GM12874 (cell line): Measurements from ENCODE around the gene ITPRIPL1.
A peak's percentile ranks its signal among the peaks of the same experiment; 100 is the strongest.

Experiments
- TF ChIP-seq, protein P1 (sequence below): IDR thresholded peaks from 2 replicates; pipeline ENCODE4 v1.5.1; 2011; ENCODE audit warnings: low read depth, mild to moderate bottlenecking, control low read depth, low read length, moderate library complexity; ENCODE audit not compliant: insufficient read depth

ITPRIPL1 gene

DNA sequence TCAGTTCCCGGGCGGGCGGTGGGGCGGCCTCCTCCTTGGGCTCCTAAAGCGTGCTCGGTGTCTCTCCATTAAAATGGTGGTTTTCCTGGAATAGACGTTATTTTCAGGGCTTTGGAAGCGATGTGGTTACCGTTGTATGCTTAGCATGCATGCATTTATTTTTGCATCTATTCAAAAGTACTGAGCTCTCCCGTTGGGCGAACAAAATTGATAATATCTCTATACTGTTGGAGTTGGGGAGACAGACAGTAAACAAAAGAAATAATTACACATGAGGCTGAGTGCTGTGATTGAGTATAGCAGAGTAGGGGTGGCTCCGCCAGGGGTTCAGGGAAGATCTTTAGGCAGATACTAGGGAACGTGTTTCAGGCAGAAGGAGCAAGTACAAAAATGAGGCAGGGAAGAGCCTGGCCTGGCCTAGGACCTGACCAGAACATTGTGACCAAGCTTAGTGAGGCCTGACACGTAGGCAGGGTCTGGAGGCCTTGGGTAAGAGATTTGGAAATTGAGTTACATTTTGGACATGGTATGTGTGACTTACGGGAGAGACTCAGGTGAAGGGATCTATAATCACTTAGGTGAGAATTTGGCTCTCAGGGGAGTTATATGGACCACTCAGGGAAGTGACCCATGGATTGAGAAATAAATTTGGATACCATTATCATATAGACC, 11.1 kb downstream of the ITPRIPL1 start:
- TF ChIP-seq, protein P1, sequence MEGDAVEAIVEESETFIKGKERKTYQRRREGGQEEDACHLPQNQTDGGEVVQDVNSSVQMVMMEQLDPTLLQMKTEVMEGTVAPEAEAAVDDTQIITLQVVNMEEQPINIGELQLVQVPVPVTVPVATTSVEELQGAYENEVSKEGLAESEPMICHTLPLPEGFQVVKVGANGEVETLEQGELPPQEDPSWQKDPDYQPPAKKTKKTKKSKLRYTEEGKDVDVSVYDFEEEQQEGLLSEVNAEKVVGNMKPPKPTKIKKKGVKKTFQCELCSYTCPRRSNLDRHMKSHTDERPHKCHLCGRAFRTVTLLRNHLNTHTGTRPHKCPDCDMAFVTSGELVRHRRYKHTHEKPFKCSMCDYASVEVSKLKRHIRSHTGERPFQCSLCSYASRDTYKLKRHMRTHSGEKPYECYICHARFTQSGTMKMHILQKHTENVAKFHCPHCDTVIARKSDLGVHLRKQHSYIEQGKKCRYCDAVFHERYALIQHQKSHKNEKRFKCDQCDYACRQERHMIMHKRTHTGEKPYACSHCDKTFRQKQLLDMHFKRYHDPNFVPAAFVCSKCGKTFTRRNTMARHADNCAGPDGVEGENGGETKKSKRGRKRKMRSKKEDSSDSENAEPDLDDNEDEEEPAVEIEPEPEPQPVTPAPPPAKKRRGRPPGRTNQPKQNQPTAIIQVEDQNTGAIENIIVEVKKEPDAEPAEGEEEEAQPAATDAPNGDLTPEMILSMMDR: no peak

DNA sequence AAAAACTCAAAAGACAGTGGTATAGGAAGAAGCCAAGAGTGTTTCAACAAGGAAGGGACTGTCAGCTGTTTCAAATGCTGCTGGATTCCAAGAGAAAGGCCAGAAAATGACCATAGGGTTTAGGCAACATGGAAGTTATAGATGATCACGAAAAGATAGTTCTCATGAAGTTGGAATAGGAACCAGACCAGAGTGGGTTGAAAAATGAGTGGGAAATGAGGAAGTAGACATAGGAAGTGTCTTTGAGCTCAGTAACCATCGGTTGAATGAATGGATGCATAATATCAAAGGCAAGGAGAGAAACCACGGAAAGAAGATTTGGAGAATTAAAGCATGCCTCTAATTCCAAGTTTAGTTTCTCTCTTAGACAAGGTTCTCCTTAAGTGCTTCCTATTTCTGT, 11.8 kb downstream of the ITPRIPL1 start:
- TF ChIP-seq, protein P1: no peak

DNA sequence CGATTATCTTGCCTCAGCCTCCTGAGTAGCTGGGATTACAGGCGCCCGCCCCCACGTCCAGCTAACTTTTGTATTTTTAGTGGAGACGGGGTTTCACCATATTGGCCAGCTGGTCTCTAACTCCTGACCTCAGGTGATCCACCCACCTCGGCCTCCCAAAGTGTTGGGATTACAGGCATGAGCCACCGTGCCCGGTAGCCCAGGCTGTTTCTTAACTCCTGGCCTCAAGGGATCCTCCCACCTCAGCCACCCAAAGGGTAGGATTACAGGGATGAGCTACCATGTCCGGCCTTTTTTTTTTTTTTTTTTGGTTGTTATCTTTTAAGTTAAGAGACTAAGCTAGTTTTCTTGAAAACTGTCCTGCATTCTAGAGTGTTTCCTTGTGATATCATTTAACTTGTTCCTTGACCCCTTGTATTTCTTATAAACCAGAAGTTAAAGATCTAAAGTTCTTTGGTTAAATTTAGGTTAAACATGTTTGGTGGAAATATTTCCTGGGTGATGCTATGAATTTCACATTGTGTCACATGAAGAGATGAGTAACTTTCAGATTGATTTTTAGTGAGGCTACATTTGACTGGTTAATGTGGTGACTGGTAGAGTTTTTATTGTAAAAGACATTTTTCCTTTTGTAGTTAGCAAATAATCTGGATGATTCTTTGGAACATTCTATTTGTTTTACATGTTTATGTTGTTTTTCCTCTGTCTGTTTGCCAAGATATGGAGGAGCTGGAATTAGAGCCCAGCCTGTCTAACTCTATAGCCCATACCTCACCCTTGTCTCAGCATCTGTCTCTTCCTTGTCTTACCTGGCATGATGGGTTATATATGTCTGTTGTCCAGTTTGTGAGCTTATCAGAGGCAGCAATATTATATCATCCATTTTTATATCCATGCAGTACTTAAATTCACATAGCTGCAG, 15.6 kb downstream of the ITPRIPL1 start:
- TF ChIP-seq, protein P1: no peak

DNA sequence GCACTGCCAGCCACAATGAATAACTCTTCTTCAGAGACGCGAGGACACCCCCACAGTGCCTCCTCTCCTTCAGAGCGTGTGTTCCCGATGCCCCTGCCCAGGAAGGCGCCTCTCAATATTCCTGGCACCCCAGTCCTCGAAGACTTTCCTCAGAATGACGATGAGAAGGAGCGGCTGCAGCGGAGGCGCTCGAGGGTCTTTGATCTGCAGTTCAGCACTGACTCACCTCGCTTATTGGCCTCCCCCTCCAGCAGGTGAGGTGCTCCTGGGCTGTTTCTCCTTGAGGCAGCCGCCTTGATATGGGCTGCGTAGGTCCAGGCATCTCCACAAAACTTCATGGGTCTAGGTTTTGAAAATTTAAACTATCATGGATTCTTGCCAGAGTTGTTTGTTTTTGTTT, 16.5 kb downstream of the ITPRIPL1 start:
- TF ChIP-seq, protein P1: no peak

- TF ChIP-seq, protein P1: no peak
These were observed 17.0 kb downstream of the ITPRIPL1 start for GRCh38 chr2:96342085-96342484.

DNA sequence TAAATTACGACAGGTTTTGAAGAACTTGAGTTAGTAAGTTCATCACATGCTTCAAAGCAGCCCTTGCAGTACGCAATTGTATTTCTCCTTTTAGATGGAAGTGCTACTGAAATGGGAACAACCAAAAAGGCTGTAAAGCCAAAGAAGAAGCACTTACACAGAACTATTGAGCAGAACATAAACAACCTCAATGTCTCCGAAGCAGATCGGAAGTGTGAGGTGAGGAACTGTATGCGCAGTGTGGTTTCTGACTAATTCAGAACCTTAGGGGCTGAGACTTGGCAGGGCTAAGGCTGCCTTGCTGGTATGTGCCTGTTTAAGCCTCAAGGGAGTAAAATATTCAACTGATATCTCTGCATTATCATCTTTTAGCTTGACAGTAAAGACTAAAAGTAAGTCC, 18.9 kb downstream of the ITPRIPL1 start:
- TF ChIP-seq, protein P1: no peak

- TF ChIP-seq, protein P1: 0 out of 2 replicates have a peak, but pooled peaks have one; percentile 7
These were observed 20.3 kb downstream of the ITPRIPL1 start for GRCh38 chr2:96345438-96345837.
